H9 (cell line): ENCODE data around the gene RAB40B. TPM values are rescaled to one million over a fixed set of nuclear protein-coding genes. Genes with fewer than 3 reads are reported as not detected.

ENCODE experiments used
- DNase-seq: peaks from one replicate; pipeline ENCODE4 v3.0.0-alpha.2; 2017
- H2AFZ ChIP-seq: one replicate; pipeline ENCODE4 v1.6.1; 2013; ENCODE audit warnings: mild to moderate bottlenecking, low read length, control low read depth, moderate library complexity
- H2AK5ac ChIP-seq: 2 replicates; pipeline ENCODE4 v1.6.1; 2013; ENCODE audit warnings: low read length, control low read depth, mixed read lengths; ENCODE audit not compliant: insufficient read length
- H2BK120ac ChIP-seq: one replicate; pipeline ENCODE4 v1.6.1; 2013; ENCODE audit warnings: low read depth, mild to moderate bottlenecking, low read length, control low read depth, inconsistent platforms; ENCODE audit not compliant: poor library complexity, severe bottlenecking
- H2BK12ac ChIP-seq: 2 replicates; pipeline ENCODE4 v1.6.1; 2013; ENCODE audit warnings: low read length, control low read depth, mixed read lengths, low read depth; ENCODE audit not compliant: insufficient read length
- H2BK15ac ChIP-seq: 2 replicates; pipeline ENCODE4 v1.6.1; 2013; ENCODE audit warnings: low read depth, low read length, control low read depth
- H2BK20ac ChIP-seq: one replicate; pipeline ENCODE4 v1.6.1; 2013; ENCODE audit warnings: low read depth, mild to moderate bottlenecking, low read length, control low read depth, inconsistent platforms; ENCODE audit not compliant: poor library complexity, severe bottlenecking
- H2BK5ac ChIP-seq: 2 replicates; pipeline ENCODE4 v1.6.1; 2013; ENCODE audit warnings: low read length, control low read depth, mixed read lengths; ENCODE audit not compliant: insufficient read length
- H3K14ac ChIP-seq: 2 replicates; pipeline ENCODE4 v1.6.1; 2013; ENCODE audit warnings: low read length, control low read depth; ENCODE audit not compliant: insufficient read depth
- H3K18ac ChIP-seq: 2 replicates; pipeline ENCODE4 v1.6.1; 2013; ENCODE audit warnings: low read depth, mild to moderate bottlenecking, mixed read lengths, low read length, control low read depth; ENCODE audit not compliant: insufficient read length
- H3K23ac ChIP-seq: 2 replicates; pipeline ENCODE4 v1.6.1; 2013; ENCODE audit warnings: low read length, control low read depth, mixed read lengths, low read depth; ENCODE audit not compliant: insufficient read length
- H3K23me2 ChIP-seq: 2 replicates; pipeline ENCODE4 v1.6.1; 2013; ENCODE audit warnings: low read depth, mild to moderate bottlenecking, mixed read lengths, low read length, control low read depth; ENCODE audit not compliant: insufficient read length, poor library complexity, severe bottlenecking
- H3K27ac ChIP-seq: 2 replicates; pipeline ENCODE4 v1.5.1; 2013; ENCODE audit warnings: low read length, control low read depth, mixed read lengths, low read depth; ENCODE audit not compliant: insufficient read length
- H3K27me3 ChIP-seq: 2 replicates; pipeline ENCODE4 v1.6.1; 2013; ENCODE audit warnings: low read length, control low read depth, inconsistent platforms; ENCODE audit not compliant: insufficient read depth
- H3K4ac ChIP-seq: 2 replicates; pipeline ENCODE4 v1.6.1; 2013; ENCODE audit warnings: low read depth, mild to moderate bottlenecking, control low read depth, inconsistent platforms, low read length, moderate library complexity
- H3K4me1 ChIP-seq: 2 replicates; pipeline ENCODE4 v1.6.1; 2013; ENCODE audit warnings: low read length, control low read depth, inconsistent platforms; ENCODE audit not compliant: insufficient read depth
- H3K4me2 ChIP-seq: 2 replicates; pipeline ENCODE4 v1.6.1; 2013; ENCODE audit warnings: low read length, control low read depth, mixed read lengths; ENCODE audit not compliant: insufficient read length, insufficient read depth
- H3K56ac ChIP-seq: 2 replicates; pipeline ENCODE4 v1.6.1; 2013; ENCODE audit warnings: low read depth, mild to moderate bottlenecking, mixed read lengths, low read length, control low read depth; ENCODE audit not compliant: insufficient read length
- H3K79me1 ChIP-seq: 2 replicates; pipeline ENCODE4 v1.6.1; 2013; ENCODE audit warnings: low read depth, mild to moderate bottlenecking, moderate library complexity, low read length, control low read depth, inconsistent platforms; ENCODE audit not compliant: insufficient read depth, poor library complexity, severe bottlenecking
- H3K79me2 ChIP-seq: 2 replicates; pipeline ENCODE4 v1.6.1; 2013; ENCODE audit warnings: low read length, control low read depth, inconsistent platforms; ENCODE audit not compliant: insufficient read depth
- H3K9ac ChIP-seq: 2 replicates; pipeline ENCODE4 v1.6.1; 2013; ENCODE audit warnings: low read length, control low read depth, mixed read lengths; ENCODE audit not compliant: insufficient read length; ENCODE audit errors: extremely low read depth
- H3K9me3 ChIP-seq: one replicate; pipeline ENCODE4 v1.6.1; 2013; ENCODE audit warnings: low read depth, low read length, inconsistent platforms; ENCODE audit not compliant: control insufficient read depth
- H3T11ph ChIP-seq: one replicate; pipeline ENCODE4 v1.6.1; 2013; ENCODE audit warnings: mild to moderate bottlenecking, low read length, control low read depth, inconsistent platforms
- H4K20me1 ChIP-seq: one replicate; pipeline ENCODE4 v1.6.1; 2013; ENCODE audit not compliant: control insufficient read depth, insufficient read length, insufficient read depth
- H4K5ac ChIP-seq: 2 replicates; pipeline ENCODE4 v1.6.1; 2013; ENCODE audit warnings: low read depth, mild to moderate bottlenecking, mixed read lengths, low read length, control low read depth; ENCODE audit not compliant: insufficient read length
- H4K8ac ChIP-seq: replicated peaks from 2 replicates; pipeline ENCODE4 v1.6.1; 2013; ENCODE audit warnings: low read length, control low read depth, mixed read lengths, low read depth; ENCODE audit not compliant: insufficient read length
- H4K91ac ChIP-seq: 2 replicates; pipeline ENCODE4 v1.6.1; 2013; ENCODE audit warnings: low read depth, mild to moderate bottlenecking, moderate library complexity, mixed read lengths, low read length, control low read depth; ENCODE audit not compliant: insufficient read length
- H3K27ac Mint-ChIP-seq, 3 experiments: 2 replicates in 2 of 3; 3 replicates in 1 of 3; pipeline ENCODE4 v1.8.0; 2020 to 2021; ENCODE audit warnings: mixed read lengths in 3 of 3, mild to moderate bottlenecking in 1 of 3, moderate library complexity in 1 of 3
- H3K27me3 Mint-ChIP-seq: 2 replicates; pipeline ENCODE4 v1.8.0; 2021; ENCODE audit warnings: low read depth, mild to moderate bottlenecking, moderate library complexity, mixed read lengths
- H3K36me3 Mint-ChIP-seq, 3 experiments: 2 replicates in 2 of 3; 3 replicates in 1 of 3; pipeline ENCODE4 v1.8.0; 2020 to 2021; ENCODE audit warnings: low read depth in 3 of 3, mixed read lengths in 3 of 3; ENCODE audit not compliant: insufficient read depth in 1 of 3
- H3K4me1 Mint-ChIP-seq, 2 experiments: 2 replicates each; pipeline ENCODE4 v1.8.0; 2020; ENCODE audit warnings: mixed read lengths in 2 of 2
- H3K4me3 Mint-ChIP-seq, 2 experiments: 2 replicates in 1 of 2; 3 replicates in 1 of 2; pipeline ENCODE4 v1.8.0; 2020 to 2021; ENCODE audit warnings: mild to moderate bottlenecking in 2 of 2, mixed read lengths in 2 of 2, moderate library complexity in 1 of 2
- H3K9me3 Mint-ChIP-seq, 2 experiments: 2 replicates in 1 of 2; 3 replicates in 1 of 2; pipeline ENCODE4 v1.8.0; 2020; ENCODE audit warnings: mild to moderate bottlenecking in 2 of 2, mixed read lengths in 2 of 2, moderate library complexity in 1 of 2
- CTCF ChIP-seq: fragments of 200-600 bp; sonication (generic); conservative IDR thresholded peaks from 3 replicates; pipeline ENCODE4 v1.8.0; 2021; ENCODE audit warnings: antibody characterized with exemption, mild to moderate bottlenecking
- WGBS: extraction: QIAGEN DNeasy Blood & Tissue Kit; methylation state at CpG from one replicate; pipeline ENCODE4 v1.1.7; 2013; ENCODE audit warnings: missing lambda C conversion rate, low lambda C conversion rate, mixed read lengths; ENCODE audit not compliant: insufficient read length; ENCODE audit errors: extremely low coverage; 5-methylcytosine and 5-hydroxymethylcytosine counted together
- total RNA-seq: library from RNA; stranded (reverse); gene quantifications from 2 replicates; pipeline ENCODE4 v1.2.1, GENCODE V29; 2021

The RAB40B gene
- total RNA-seq, 1 experiment from 2014 or later, result 3.5 TPM

DNA sequence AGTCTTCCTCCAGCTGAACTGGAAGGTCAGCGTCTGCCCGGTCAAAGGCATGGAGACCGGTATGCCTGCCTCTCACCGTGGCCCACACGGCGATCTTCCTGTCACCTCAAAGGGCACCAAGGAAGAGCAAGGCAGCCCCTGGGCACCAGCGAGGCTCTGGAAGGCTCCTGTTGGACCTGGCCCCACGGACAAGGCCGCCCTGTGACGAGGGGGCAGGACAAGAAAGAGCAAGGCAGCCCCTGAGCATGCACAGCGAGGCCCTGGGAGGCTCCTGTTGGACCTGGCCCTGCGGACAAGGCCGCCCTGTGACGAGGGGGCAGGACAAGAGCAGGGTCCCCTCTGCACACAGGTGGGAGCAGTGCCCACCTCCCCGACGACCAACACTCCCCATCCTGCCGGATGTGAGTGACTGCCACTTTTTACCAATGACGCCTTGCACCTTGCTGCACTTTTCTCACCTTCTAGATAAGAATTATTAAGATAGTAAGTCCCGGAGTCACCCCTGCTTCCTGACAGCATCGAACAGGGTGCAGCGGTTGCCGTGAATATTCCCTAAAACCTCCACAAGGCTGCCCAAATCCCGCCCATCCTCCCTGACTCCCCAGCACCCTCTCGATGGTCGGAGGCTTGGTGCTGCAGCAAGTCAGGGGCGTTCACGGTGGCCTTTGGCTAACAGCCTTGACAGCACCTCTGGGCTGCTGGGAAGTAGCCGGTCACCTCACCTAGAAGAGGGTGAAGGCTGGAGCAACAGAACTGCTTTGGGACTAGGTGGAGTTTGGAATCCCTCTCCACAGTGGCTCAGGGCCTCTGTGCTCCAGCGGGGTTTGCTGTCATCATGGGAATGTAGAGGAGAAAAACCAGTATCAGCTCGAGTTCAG is 44.6 kb downstream of the RAB40B start:
- H3K79me2 ChIP-seq, result no peaks in the 10 kb centered on the region
- H3K4me1 Mint-ChIP-seq, result peaks cover 2 to 7% of the 10 kb centered on the region in 2 experiments; a peak in 1 of 4 replicates
- H3K4me3 Mint-ChIP-seq, result no peak overlapping the region
- no peak overlapping the region for H2AFZ ChIP-seq
- no peak overlapping the region for H2BK12ac ChIP-seq
- H2BK15ac ChIP-seq, result no peak overlapping the region
- H4K5ac ChIP-seq, result no peak overlapping the region
- H3K27ac Mint-ChIP-seq, result peak overlapping the region in 1 of 3 experiments; percentile 70; a peak in 1 of 7 replicates
- H3K4me2 ChIP-seq, result no peak overlapping the region
- no peaks in the 10 kb centered on the region for H3K9me3 ChIP-seq
- H4K91ac ChIP-seq, result no peak overlapping the region
- no peak for TF ChIP-seq CTCF
- no peak for DNase-seq
- peaks cover 8% of the 10 kb centered on the region for H3K27me3 Mint-ChIP-seq
- no peak overlapping the region; the same call in 1 of the 2 replicates for H3K14ac ChIP-seq
- no peaks in the 10 kb centered on the region for H3K9me3 Mint-ChIP-seq
- no peaks in the 10 kb centered on the region for H3K4me1 ChIP-seq
- H3K18ac ChIP-seq, result no peak overlapping the region
- no peak overlapping the region for H3K4ac ChIP-seq
- H2AK5ac ChIP-seq, result no peak overlapping the region
- H3K79me1 ChIP-seq, result no peaks in the 10 kb centered on the region
- no peak overlapping the region for H3K56ac ChIP-seq
- no peak overlapping the region for H3K23ac ChIP-seq
- no peak overlapping the region for H2BK20ac ChIP-seq
- no peak overlapping the region for H3T11ph ChIP-seq
- H3K27ac ChIP-seq, result no peak overlapping the region
- no peak overlapping the region for H4K8ac ChIP-seq
- no peaks in the 10 kb centered on the region for H3K27me3 ChIP-seq
- H3K23me2 ChIP-seq, result no peaks in the 10 kb centered on the region
- no peak overlapping the region for H3K9ac ChIP-seq
- H2BK5ac ChIP-seq, result no peak overlapping the region
- no CpG with 5 or more reads among the region's 30 CpGs for WGBS
- H2BK120ac ChIP-seq, result no peak overlapping the region
- no peaks in the 10 kb centered on the region; a peak in 1 of 7 replicates for H3K36me3 Mint-ChIP-seq
- no peaks in the 10 kb centered on the region for H4K20me1 ChIP-seq
